Measurements from ENCODE around the gene GGCT. TPM values are rescaled to one million over a fixed set of nuclear protein-coding genes. Genes with fewer than 3 reads are reported as not detected.
"Not testable (repeated sequence)": the region's sequence is repeated elsewhere in the genome, so short reads cannot be mapped to it uniquely, and the experiment has no call there.

GGCT gene
- polyA plus RNA-seq, 3 donors = 7.6 to 18.1 (median 10.7) TPM

DNA sequence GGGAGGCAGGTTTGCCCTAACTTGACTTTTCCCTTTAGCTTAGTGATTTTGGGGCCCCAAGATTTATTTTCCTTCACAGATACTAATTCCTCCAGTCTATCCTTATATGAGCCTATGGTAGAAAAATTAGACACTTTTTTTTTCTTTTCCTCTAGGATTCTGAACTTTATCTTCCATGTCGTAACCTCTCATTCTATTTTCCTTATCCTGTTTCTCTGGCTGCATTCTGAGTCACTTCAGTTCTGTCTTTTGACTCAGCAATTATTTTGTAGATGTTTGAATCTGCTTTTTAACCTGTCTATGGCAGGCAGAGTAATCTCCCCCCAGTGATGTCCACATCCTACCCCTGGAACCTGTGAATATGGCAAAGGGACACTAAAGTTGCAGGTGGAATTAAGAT, 19.0 kb downstream of the GGCT start:
- WGBS (ENCODE audit: insufficient coverage) = no CpG with 5 or more reads among the region's 1 CpG
- H3K4me3 Mint-ChIP-seq = no peak overlapping the region

GRCh38 chr7:30481416-30481815, 23.2 kb downstream of the GGCT start:
- H3K9me3 Mint-ChIP-seq; H3K27me3 Mint-ChIP-seq (ENCODE audit: low read depth in 3 of 3): not testable (repeated sequence)
- 96% methylated on average over 4 of the region's 9 CpGs for WGBS (ENCODE audit: insufficient coverage)

More for the DNA sequence above, 19.0 kb downstream of the GGCT start:
- Histone ChIP-seq H3K4me1 (ENCODE audit: control insufficient read depth in 1 of 2, insufficient read depth in 2 of 2, low read length in 2 of 2) (no peaks in the 10 kb centered on the region), H3K9ac (ENCODE audit: insufficient read depth, low read length, poor library complexity, severe bottlenecking) (no peak overlapping the region), H2AFZ (ENCODE audit: insufficient read depth, low read depth, low read length, poor library complexity, severe bottlenecking) (no peak overlapping the region), H3K79me2 (ENCODE audit: insufficient read depth, low read length) (no peaks in the 10 kb centered on the region), H3K4me2 (replicated peaks; ENCODE audit: extremely low read depth, low read length, poor library complexity, severe bottlenecking) (no peak overlapping the region), H3K4me3 (replicated peaks in 1 of 3; ENCODE audit: low read depth in 2 of 3, low read length in 3 of 3) (no peak overlapping the region), H4K20me1 (ENCODE audit: insufficient read depth, low read length) (no peaks in the 10 kb centered on the region), H3K36me3 (replicated peaks in 1 of 2; ENCODE audit: control insufficient read depth in 1 of 2, insufficient read depth in 2 of 2, low read length in 2 of 2) (no peaks in the 10 kb centered on the region), H3K27me3 (ENCODE audit: control insufficient read depth in 2 of 2, insufficient read depth in 2 of 2, low read length in 2 of 2) (no peaks in the 10 kb centered on the region), H3K27ac (ENCODE audit: low read depth in 1 of 2, low read length in 2 of 2) (no peak overlapping the region), H3K9me3 (replicated peaks in 1 of 2; ENCODE audit: control insufficient read depth in 1 of 2, insufficient read depth in 1 of 2, low read length in 2 of 2) (peaks cover 0 to 4% of the 10 kb centered on the region in 2 donors)
- TF ChIP-seq, protein P1, sequence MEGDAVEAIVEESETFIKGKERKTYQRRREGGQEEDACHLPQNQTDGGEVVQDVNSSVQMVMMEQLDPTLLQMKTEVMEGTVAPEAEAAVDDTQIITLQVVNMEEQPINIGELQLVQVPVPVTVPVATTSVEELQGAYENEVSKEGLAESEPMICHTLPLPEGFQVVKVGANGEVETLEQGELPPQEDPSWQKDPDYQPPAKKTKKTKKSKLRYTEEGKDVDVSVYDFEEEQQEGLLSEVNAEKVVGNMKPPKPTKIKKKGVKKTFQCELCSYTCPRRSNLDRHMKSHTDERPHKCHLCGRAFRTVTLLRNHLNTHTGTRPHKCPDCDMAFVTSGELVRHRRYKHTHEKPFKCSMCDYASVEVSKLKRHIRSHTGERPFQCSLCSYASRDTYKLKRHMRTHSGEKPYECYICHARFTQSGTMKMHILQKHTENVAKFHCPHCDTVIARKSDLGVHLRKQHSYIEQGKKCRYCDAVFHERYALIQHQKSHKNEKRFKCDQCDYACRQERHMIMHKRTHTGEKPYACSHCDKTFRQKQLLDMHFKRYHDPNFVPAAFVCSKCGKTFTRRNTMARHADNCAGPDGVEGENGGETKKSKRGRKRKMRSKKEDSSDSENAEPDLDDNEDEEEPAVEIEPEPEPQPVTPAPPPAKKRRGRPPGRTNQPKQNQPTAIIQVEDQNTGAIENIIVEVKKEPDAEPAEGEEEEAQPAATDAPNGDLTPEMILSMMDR (IDR thresholded peaks at IDR 0.05) = no peak
- intact Hi-C loops (cut with micrococcal nuclease) = no loop called here
- DNase-seq = no peak
- H3K27ac Mint-ChIP-seq = no peak overlapping the region
- H3K36me3 Mint-ChIP-seq = no peaks in the 10 kb centered on the region
- peaks cover 0 to 5% (median 3%) of the 10 kb centered on the region in 7 donors for H3K9me3 Mint-ChIP-seq
- no peaks in the 10 kb centered on the region for H3K4me1 Mint-ChIP-seq
- H3K27me3 Mint-ChIP-seq (ENCODE audit: low read depth in 3 of 3) = peaks cover 0 to 2% (median 0%) of the 10 kb centered on the region in 3 donors

More at GRCh38 chr7:30481416-30481815, 23.2 kb downstream of the GGCT start:
- Histone ChIP-seq H3K79me2 (ENCODE audit: insufficient read depth, low read length) (peaks cover 19% of the 10 kb centered on the region), H3K4me1 (ENCODE audit: control insufficient read depth in 1 of 2, insufficient read depth in 2 of 2, low read length in 2 of 2) (peaks cover 23 to 30% of the 10 kb centered on the region in 2 donors)
- H4K20me1 ChIP-seq (ENCODE audit: insufficient read depth, low read length); H3K27me3 ChIP-seq (ENCODE audit: control insufficient read depth in 2 of 2, insufficient read depth in 2 of 2, low read length in 2 of 2); H2AFZ ChIP-seq (ENCODE audit: insufficient read depth, low read depth, low read length, poor library complexity, severe bottlenecking); H3K4me3 Mint-ChIP-seq; intact Hi-C loops (cut with micrococcal nuclease); H3K36me3 ChIP-seq (replicated peaks in 1 of 2; ENCODE audit: control insufficient read depth in 1 of 2, insufficient read depth in 2 of 2, low read length in 2 of 2); H3K27ac Mint-ChIP-seq; H3K4me2 ChIP-seq (replicated peaks; ENCODE audit: extremely low read depth, low read length, poor library complexity, severe bottlenecking); H3K27ac ChIP-seq (ENCODE audit: low read depth in 1 of 2, low read length in 2 of 2); H3K9me3 ChIP-seq (replicated peaks in 1 of 2; ENCODE audit: control insufficient read depth in 1 of 2, insufficient read depth in 1 of 2, low read length in 2 of 2); H3K9ac ChIP-seq (ENCODE audit: insufficient read depth, low read length, poor library complexity, severe bottlenecking); H3K4me3 ChIP-seq (replicated peaks in 1 of 3; ENCODE audit: low read depth in 2 of 3, low read length in 3 of 3); DNase-seq; H3K36me3 Mint-ChIP-seq: not testable (repeated sequence)
- peaks cover 25% of the 10 kb centered on the region for H3K4me1 Mint-ChIP-seq

All from CD14-positive monocyte (primary cell).